Nephron progenitor cell (in vitro differentiated cells): ENCODE measurements around the gene LRRC8C.
"Not testable (repeated sequence)": the region's sequence is repeated elsewhere in the genome, so short reads cannot be mapped to it uniquely, and the experiment has no call there.

Source experiments
- DNase-seq: peaks from one replicate; pipeline ENCODE4 v3.0.0; 2021
- H3K27ac Mint-ChIP-seq: 2 replicates; pipeline ENCODE4 v1.8.0; 2021; ENCODE audit warnings: mild to moderate bottlenecking, moderate library complexity, mixed read lengths
- H3K27me3 Mint-ChIP-seq: 2 replicates; pipeline ENCODE4 v1.8.0; 2021; ENCODE audit warnings: mild to moderate bottlenecking, low read depth, mixed read lengths; ENCODE audit not compliant: poor library complexity
- H3K36me3 Mint-ChIP-seq: 2 replicates; pipeline ENCODE4 v1.8.0; 2021; ENCODE audit warnings: low read depth, mixed read lengths
- H3K4me1 Mint-ChIP-seq: 2 replicates; pipeline ENCODE4 v1.8.0; 2021; ENCODE audit warnings: mixed read lengths
- H3K4me3 Mint-ChIP-seq: 2 replicates; pipeline ENCODE4 v1.8.0; 2021; ENCODE audit warnings: mild to moderate bottlenecking, moderate library complexity, mixed read lengths
- H3K9me3 Mint-ChIP-seq: 2 replicates; pipeline ENCODE4 v1.8.0; 2021; ENCODE audit warnings: mild to moderate bottlenecking, moderate library complexity, mixed read lengths
- CTCF ChIP-seq: fragments of 200-600 bp; sonication (generic); IDR thresholded peaks from 2 replicates; pipeline ENCODE4 v1.5.0; 2021; ENCODE audit warnings: antibody characterized with exemption

The LRRC8C gene

DNA sequence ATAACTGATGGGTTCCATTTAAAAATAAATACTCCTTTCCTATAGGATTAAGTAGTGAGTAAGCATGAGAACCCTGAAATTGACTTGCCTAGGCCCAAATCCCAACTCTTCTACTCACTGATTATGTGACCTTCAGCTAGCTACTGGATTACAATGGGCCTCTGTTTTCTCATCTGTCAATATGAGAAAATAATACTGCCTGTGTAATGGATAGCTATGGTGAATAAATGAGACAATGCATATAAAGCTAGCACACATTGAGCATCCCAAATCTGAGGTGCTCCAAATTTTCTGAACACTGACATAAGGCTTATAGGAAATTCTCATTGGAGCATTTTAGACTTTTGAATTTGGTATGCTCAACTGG is 5.3 kb upstream of the LRRC8C start:
- peaks cover 12% of the 10 kb centered on the region for H3K4me1 Mint-ChIP-seq
- no peak overlapping the region for H3K4me3 Mint-ChIP-seq
- TF ChIP-seq CTCF = no peak
- no peak for DNase-seq
- H3K27ac Mint-ChIP-seq = no peak overlapping the region
- H3K36me3 Mint-ChIP-seq = no peaks in the 10 kb centered on the region
- peaks cover 21% of the 10 kb centered on the region for H3K27me3 Mint-ChIP-seq
- no peaks in the 10 kb centered on the region for H3K9me3 Mint-ChIP-seq

DNA sequence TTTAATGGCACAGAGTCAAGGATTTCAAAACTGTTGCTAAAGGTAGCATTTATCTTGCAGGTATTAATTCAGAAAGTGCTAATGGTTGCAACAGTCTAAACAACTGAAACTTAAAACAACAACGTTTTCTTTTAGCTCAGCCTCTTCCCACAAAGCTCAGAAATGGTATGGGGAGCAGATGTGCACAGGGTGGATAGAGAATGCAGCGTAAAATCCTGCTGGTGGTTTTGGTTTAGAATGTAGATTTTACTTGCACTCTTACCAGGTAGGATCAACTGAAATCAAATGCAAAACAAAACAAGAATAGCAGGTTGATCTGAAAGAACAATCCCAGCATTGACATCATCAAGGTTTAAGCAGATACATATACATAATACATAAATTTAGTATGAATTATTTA is 3.8 kb upstream of the LRRC8C start:
- no peaks in the 10 kb centered on the region for H3K9me3 Mint-ChIP-seq
- no peak for DNase-seq
- no peak for TF ChIP-seq CTCF
- peaks cover 18% of the 10 kb centered on the region for H3K4me1 Mint-ChIP-seq
- H3K4me3 Mint-ChIP-seq = no peak overlapping the region
- no peak overlapping the region for H3K27ac Mint-ChIP-seq
- H3K27me3 Mint-ChIP-seq = peaks cover 28% of the 10 kb centered on the region
- no peaks in the 10 kb centered on the region for H3K36me3 Mint-ChIP-seq

DNA sequence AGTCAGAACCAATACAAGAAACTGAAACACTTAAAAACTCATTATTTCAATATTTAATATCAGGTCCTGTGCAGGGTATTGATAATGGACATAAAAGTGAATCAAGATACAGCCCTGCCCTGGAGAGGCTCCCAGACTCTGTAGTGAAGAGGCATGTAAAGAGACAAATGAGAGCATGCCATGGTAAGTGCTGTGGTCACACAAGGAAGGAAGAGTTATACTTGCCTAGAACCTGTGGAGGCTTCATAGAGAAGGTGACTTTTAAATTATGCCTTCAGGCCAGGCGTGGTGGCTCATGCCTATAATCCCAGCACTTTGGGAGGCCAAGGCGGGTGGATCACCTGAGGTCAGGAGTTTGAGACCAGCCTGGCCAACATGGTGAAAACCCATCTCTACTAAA is 3.3 kb upstream of the LRRC8C start:
- not testable (repeated sequence) for H3K27ac Mint-ChIP-seq

DNA sequence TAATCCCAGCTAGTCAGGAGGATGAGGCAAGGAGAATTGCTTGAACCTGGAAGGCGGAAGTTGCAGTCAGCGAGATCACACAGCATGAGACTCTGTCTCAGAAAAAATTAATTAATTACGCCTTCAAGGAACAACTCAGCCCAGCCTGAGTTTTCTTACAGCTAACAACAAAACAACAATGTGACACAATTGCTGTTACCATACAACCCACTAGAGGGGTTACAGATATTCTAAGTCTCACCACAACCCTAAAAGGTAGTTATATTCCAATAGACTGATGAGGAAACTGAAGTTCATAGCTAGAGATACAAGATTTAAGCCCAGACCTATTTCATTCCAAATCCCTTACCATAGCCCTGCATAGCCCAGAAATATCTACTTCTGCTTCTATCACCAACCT is 2.9 kb upstream of the LRRC8C start:
- Mint-ChIP-seq H3K4me1 (peaks cover 24% of the 10 kb centered on the region), H3K27ac (no peak overlapping the region), H3K9me3 (no peaks in the 10 kb centered on the region), H3K27me3 (peaks cover 35% of the 10 kb centered on the region), H3K36me3 (no peaks in the 10 kb centered on the region), H3K4me3 (no peak overlapping the region)
- TF ChIP-seq CTCF = no peak
- no peak for DNase-seq

More for the DNA sequence above, 3.3 kb upstream of the LRRC8C start:
- DNase-seq, H3K36me3 Mint-ChIP-seq, H3K9me3 Mint-ChIP-seq, H3K4me3 Mint-ChIP-seq: not testable (repeated sequence)
- Mint-ChIP-seq H3K4me1 (peaks cover 23% of the 10 kb centered on the region), H3K27me3 (peaks cover 32% of the 10 kb centered on the region)

- H3K4me1 Mint-ChIP-seq = peaks cover 24% of the 10 kb centered on the region
- DNase-seq = peak; percentile 35
- H3K27ac Mint-ChIP-seq = no peak overlapping the region
- H3K36me3 Mint-ChIP-seq = no peaks in the 10 kb centered on the region
- no peaks in the 10 kb centered on the region for H3K9me3 Mint-ChIP-seq
- no peak for TF ChIP-seq CTCF
- peak overlapping the region; percentile 91 for H3K4me3 Mint-ChIP-seq
- peaks cover 35% of the 10 kb centered on the region for H3K27me3 Mint-ChIP-seq
These were observed 884 bp upstream of the LRRC8C start for GRCh38 chr1:89631816-89632656.

- Mint-ChIP-seq H3K4me1 (peaks cover 24% of the 10 kb centered on the region), H3K27ac (no peak overlapping the region), H3K36me3 (no peaks in the 10 kb centered on the region), H3K4me3 (peak overlapping the region; percentile 86), H3K9me3 (no peaks in the 10 kb centered on the region), H3K27me3 (peaks cover 35% of the 10 kb centered on the region)
- DNase-seq = peak; percentile 72
- no peak for TF ChIP-seq CTCF
These were observed 404 bp downstream of the LRRC8C start for GRCh38 chr1:89633248-89633799.
